ENCODE data around the gene CCR5. TPM values are rescaled to one million over a fixed set of nuclear protein-coding genes. Genes with fewer than 3 reads are reported as not detected.
"Not testable (repeated sequence)": the region's sequence is repeated elsewhere in the genome, so short reads cannot be mapped to it uniquely, and the experiment has no call there.

The CCR5 gene
- polyA plus RNA-seq, 1 donor = 0.33 TPM

DNA sequence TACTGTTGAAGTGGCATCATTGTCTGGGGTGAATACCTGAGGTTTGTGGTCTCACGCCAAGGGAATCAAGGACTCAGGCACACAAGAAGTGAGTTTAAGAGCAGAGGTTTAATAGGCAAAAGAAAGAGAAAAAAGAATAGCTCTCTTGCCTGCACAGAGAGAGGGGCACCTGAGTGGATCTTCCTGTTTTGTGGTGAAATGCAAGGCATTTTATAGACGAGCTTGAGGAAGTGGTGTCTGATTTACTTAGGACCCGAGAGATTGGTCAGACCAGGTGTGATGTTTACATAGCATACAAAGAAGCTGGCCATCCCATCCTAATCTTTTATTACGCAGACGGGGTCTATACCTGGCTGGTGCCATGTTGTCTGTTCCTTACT, 13.2 kb downstream of the CCR5 start:
- no peak for DNase-seq

DNA sequence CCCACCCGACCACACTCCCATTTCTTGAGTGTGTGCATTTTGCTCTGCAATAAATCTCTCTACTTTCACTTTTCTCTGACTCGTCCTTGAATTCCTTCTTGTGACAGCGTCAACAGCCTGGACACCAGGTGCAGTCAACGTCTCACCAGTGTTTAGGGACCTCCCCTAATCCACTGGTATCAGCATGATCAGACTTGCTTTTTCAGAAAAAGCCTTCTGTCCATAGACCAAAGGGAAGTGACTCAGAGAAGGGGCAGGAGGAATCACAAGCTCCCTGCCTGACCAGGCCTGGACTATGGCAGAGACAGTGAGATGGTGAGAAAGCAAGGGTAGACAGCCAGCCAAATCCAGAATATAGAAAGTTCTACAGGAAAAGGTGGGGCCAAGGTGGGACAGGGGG, 15.5 kb downstream of the CCR5 start:
- no peak for DNase-seq

DNA sequence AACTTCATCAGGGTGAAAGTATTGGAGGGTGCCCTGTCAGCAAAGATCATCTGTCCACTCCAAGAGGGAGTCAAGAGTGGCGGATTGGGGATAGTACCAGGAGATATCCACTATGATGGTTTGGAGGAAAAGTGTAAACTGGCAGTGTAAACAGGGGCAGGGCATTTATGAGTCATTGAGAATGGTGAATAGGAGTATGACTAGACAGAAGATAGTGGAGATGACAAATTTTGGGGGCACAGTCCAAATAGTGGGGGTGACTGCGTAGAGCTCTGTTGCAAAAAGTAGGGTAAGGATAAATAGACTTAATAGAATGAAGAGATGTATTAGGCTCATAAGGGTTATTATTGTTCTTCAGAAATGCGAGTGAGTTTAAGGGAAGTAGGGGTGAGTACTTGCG, 18.1 kb downstream of the CCR5 start:
- DNase-seq = not testable (repeated sequence)

DNA sequence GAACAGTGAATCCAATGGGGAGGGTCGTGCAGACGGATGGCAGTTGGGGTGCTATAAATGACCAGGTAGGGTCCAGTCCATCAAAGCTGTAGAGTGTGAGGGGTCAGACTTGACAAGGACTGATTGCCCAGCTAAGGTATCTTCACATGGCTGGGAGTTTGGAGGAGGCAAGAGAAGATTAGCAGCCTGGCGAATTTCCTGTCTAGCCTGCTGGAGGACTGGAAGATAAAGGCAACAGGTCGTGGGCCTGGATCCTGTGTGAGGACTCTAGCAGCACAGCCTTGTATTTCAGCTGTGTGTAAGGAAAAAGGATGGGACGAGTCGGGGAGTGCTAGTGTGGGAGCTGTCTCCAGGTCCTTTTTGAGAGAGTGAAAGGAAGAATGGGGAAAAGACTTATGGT, 18.6 kb downstream of the CCR5 start:
- DNase-seq = no peak

GRCh38 chr3:46391526-46391925, 20.8 kb downstream of the CCR5 start:
- not testable (repeated sequence) for DNase-seq

GRCh38 chr3:46393011-46393410, 22.3 kb downstream of the CCR5 start:
- no peak for DNase-seq

DNA sequence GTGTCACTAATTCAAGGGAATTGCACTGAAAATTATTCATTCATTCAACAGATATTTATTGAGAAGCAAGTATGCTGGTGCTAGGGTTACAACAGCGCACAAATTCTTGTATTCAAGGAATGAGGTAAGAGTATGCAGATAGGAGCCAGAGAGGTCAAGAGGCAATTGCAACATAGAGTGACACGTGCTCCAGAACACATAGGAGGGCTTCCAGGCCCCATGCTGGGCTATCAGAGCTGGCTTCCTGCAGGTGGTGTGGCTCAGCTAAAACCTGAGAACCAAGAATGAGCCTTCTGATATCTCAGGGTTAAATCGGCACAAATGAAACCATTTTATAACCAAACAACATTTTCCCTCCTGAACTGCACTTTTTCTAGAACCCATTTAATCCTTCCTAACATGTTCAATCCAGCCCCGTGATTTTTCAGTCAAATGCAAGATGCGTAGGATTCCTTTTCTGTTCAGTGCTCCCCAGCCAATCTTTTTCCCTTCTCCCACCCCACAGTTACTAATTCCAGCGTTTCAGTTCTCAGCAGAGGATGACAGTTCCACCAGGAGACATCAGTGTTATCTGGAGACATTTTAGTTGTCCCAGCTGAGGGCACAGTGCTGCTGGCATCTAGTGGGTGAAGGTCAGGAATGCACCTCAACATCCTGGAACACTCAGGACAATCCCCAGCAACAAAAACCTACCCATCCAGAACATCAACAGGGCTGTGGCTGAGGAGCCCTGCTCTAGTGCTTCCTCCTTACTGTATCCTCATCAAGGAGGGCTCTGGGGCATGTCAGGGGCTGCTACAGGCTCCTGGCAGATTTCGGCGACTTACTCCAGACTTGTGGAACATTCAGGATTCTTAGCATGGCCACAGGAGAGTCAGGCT, 23.0 kb downstream of the CCR5 start:
- no peak for DNase-seq

DNA sequence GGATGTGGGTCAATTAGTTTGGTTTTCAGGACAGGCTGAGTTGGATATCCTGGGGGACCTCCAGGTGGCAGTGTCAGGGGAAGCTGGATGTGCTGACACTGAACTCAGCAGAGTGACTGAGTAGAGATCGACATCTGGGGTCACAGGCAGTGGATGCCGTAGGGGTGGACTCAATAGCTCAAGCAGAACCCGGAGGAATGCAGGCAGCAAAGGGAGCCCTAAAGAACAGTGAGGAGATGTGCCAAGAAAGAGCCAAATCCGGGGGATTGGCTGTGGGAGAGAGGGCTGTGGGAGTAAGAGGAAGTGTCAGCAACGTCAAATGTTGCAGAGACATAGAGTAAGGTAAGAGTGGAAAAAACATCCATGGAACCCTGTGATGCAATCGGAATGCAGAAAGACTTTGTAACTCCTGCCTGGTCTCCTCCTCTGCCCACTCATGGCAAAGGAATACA, 24.5 kb downstream of the CCR5 start:
- DNase-seq = no peak

DNA sequence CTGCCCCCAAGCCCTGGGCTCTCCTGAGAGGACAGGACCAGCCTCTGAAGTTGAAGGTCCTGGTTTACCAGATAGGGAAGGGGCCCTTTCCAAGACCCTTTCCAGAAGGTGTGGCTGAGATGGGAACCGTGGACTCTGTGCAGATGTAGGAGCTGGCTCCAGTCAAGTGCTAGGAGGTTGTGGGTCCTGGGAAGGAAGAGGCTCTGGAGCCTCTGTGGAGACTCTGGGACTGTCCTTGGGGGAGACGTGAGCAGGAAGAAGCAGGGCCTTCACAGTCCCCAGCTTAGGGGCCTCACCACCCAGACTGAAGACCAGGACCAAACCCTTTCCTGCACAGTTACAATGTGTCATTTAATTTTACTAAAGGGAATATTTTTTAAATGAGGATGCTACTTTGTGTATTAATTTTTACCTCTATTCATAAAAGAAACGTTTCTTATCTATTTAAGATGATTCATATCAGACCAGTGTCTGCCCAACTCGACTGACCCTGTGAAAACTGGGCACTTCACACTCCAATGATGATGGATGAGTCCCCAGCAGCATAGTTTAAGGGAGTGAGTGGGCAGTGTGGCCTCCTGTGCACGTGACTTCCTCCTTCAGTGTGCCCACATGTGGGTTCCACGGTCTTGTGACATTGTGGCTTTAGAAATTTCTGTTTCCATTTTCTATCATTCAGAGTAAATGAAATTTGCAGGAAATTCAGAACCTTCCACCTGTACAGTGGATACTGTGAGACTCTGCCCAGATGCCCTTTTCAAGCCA, 25.2 kb downstream of the CCR5 start:
- no peak for DNase-seq

GRCh38 chr3:46397111-46397510, 26.4 kb downstream of the CCR5 start:
- no peak for DNase-seq

DNA sequence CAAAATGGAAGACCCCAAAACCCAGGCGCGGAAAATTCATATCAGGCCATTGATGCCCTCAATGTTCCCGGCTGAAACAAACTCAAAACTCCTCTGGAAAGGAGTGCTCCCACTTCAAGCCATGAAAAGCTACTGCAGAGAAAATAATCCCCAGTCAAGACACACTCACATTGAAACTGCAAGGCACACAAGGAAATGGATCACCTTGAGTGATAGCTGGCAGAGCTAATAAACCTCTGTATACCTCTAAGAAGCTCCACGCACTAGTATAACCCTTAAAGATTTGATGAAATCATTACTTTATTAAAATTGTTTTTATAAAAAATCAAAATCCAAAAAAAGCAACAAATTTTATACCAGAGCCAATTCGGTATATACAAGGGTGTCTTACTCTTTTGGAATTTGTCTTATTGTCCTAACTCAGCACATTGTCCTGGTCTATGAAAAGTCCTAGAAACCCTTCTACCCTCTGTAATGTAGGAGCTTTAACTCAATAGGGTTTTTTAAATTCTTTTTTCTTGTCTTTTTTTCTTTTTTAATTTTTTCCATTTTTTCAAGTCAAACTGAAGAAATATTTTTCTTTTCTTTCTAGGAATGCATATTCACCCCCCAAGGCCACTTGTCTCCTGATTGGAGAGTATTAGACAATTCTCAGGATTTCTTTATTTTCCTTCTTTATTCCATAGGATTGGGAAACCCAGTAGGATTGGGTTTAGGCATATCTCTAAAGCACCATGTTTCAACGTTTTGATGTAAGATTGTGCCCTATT, 27.6 kb downstream of the CCR5 start:
- no peak for DNase-seq

GRCh38 chr3:46399098-46399497, 28.4 kb downstream of the CCR5 start:
- no peak for DNase-seq

- no peak for DNase-seq
These were observed 28.8 kb downstream of the CCR5 start for GRCh38 chr3:46399557-46399956.

GRCh38 chr3:46400000-46400734, 29.4 kb downstream of the CCR5 start:
- DNase-seq = no peak

DNA sequence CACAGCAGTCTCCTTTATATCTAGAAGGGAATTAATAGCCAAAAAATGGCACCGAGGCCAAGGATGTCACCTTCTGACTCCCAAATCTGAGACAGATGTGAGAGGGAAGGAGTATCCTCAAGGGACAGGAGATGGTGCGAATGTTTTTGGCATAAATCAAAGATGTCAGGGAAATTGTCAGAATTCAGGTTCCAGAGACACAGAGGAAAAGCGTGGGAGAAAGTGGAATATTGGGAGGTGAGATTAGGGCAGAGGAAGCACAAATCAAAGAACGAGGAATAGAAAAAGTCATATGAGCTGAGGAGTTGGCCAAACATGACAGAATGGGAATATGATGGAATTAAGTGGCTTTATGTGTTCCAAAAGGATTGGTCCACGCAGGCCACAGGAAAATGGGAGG, 30.1 kb downstream of the CCR5 start:
- no peak for DNase-seq

DNA sequence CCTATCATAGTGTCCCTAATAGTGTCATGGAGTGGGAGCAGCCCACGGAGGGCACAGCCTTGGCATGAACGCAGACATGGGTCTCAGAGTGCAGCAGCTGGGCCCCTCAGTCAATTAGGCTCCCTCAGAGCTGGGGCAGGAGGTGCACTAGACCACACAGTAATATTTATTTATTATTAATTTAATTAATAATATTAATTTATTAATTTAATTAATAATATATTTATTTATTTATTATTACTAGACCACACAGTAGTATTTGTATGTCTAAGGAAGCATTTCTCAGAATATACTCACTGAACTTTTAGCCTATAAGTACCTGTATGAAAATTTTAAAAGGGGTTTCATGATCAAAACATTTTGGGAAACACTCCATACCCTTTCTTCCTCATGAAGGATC, 30.8 kb downstream of the CCR5 start:
- no peak for DNase-seq

DNA sequence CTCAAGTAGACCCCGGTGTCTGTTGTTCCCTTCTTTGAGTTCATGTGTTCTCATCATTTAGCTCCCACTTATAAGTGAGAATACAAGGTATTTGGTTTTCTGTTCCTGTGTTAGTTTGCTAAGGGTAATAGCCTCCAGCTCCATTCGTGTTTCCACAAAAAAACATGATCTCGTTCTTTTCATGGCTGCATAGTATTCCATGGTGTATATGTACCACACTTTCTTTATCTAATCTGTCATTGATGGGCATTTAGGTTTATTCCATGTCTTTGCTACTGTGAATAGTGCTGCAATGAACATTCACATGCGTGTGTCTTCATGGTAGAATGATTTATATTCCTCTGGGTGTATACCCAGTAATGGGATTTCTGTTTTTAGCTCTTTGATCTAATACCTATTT, 32.2 kb downstream of the CCR5 start:
- not testable (repeated sequence) for DNase-seq

- no peak for DNase-seq
These were observed 34.7 kb downstream of the CCR5 start for GRCh38 chr3:46405301-46406019.

DNA sequence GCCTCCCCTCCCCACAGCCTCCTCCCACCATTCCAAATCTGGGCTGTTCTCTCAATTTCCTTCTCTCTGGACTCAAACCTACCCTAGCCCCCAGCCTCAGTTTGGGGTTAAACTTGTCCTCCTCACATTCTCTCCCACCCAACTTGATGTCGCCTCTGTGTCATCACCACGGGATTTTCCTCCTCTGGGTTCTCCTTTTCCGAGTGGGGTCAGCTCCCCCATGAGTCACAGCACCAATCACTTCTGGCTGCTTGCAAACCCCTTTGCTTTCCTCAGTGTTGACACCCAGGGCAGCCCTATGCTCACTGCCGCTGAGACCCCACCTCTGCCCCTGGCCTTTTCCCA, 35.7 kb downstream of the CCR5 start:
- DNase-seq = no peak

GRCh38 chr3:46406788-46407611, 36.3 kb downstream of the CCR5 start, which contains the start of the genes CCR5AS and CCRL2:
TSS of gene CCR5AS (minus strand) at chr3:46407066.
TSS of gene CCRL2 (plus strand) at chr3:46407259. CDS start at chr3:46408080, 821 bp downstream.
- no peak for DNase-seq
